ENCODE data around the gene ALPG.
"Not testable (repeated sequence)": the region's sequence is repeated elsewhere in the genome, so short reads cannot be mapped to it uniquely, and the experiment has no call there.

ALPG gene

DNA sequence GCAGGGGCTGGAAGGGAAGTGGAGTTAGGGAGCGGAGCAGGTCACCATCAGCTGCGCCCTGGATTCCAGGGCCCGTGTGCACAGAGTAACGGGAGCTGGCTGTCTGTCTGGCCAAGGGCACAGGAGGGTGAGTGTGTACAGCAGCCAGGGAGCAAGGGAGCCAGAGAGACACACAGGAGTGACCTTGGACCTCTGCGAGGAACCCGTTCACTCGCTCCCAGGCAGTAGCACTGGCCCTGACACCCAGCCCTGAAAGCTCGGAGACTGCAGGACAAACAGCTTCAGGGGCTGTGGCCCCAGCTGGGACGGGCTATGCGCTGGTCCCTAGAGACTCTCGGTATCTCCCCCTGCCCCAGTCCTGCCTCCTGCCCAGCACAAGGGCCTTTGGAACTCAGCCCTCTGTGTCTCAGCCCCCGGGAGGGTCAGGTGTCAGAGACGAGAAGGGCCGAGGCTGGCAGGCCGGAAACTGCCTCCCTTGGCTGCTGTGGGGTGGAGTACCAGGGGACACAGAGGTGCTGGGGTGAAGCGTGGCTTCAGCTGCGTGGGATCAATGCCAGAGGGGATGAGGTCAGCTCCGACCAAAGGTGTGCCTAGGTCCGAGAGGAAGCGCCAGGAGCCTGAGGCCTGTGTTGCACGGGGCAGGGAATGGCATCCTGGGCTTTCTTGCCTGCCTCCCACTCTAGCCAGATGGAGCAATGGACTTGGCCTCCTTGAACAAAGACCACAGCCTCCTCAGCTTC lies 37.2 kb downstream of the ALPG start:
- not testable (repeated sequence) for H3K27me3 ChIP-seq (ENCODE audit: insufficient read depth, poor library complexity, severe bottlenecking); H3K9me3 ChIP-seq (ENCODE audit: severe bottlenecking); DNase-seq (ENCODE audit: low spot score); H3K36me3 ChIP-seq (ENCODE audit: low read depth); H3K27ac ChIP-seq (ENCODE audit: poor library complexity, severe bottlenecking); H3K4me1 ChIP-seq (ENCODE audit: insufficient read depth, poor library complexity, severe bottlenecking); ATAC-seq (ENCODE audit: low read depth); H3K4me3 ChIP-seq (ENCODE audit: severe bottlenecking)

DNA sequence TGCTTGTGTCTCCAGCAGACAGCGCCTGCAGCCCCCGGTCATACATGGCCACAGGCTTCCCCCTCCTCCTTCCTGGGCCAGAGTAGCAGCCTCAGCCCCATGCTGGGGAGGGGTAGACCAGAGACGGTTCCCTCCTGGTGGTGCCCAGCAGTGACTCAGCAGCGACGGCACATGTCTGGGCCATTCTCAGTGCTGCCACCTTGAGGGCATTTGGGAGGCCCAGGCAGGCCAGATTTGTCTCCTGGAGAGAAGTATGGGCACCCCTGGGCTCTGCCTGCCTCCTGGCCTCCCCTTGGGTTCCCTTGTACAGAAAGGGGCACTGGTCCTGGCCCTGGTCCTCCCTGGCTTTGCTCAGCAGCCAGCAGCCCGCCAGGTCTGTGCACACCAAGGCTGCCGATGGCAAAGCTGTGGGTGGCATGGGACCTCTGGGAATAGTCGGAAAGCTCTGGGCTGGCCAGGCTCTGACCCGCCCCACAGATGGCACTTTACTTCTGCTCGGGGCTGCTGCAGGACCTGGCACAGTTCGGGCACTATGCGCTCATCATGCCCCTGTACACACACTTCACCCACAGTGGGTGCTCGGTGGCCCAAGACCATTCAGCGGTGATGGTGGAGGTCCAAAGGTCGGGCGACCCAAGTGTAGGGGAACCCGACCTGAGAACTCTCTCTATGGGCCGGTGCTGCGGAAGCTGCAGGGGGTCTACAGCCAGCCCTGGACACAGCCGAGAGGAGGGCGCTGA lies 37.9 kb downstream of the ALPG start:
- Histone ChIP-seq H3K27ac (ENCODE audit: poor library complexity, severe bottlenecking) (no peak overlapping the region), H3K27me3 (ENCODE audit: insufficient read depth, poor library complexity, severe bottlenecking) (no peaks in the 10 kb centered on the region), H3K36me3 (ENCODE audit: low read depth) (no peaks in the 10 kb centered on the region), H3K4me3 (ENCODE audit: severe bottlenecking) (no peak overlapping the region), H3K4me1 (ENCODE audit: insufficient read depth, poor library complexity, severe bottlenecking) (no peaks in the 10 kb centered on the region), H3K9me3 (ENCODE audit: severe bottlenecking) (no peaks in the 10 kb centered on the region)
- TF ChIP-seq, protein P1, sequence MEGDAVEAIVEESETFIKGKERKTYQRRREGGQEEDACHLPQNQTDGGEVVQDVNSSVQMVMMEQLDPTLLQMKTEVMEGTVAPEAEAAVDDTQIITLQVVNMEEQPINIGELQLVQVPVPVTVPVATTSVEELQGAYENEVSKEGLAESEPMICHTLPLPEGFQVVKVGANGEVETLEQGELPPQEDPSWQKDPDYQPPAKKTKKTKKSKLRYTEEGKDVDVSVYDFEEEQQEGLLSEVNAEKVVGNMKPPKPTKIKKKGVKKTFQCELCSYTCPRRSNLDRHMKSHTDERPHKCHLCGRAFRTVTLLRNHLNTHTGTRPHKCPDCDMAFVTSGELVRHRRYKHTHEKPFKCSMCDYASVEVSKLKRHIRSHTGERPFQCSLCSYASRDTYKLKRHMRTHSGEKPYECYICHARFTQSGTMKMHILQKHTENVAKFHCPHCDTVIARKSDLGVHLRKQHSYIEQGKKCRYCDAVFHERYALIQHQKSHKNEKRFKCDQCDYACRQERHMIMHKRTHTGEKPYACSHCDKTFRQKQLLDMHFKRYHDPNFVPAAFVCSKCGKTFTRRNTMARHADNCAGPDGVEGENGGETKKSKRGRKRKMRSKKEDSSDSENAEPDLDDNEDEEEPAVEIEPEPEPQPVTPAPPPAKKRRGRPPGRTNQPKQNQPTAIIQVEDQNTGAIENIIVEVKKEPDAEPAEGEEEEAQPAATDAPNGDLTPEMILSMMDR (IDR thresholded peaks at IDR 0.05; ENCODE audit: poor library complexity, severe bottlenecking) = peak; percentile 54
- peak; percentile 64 for ATAC-seq (ENCODE audit: low read depth)
- no peak for DNase-seq (ENCODE audit: low spot score)

DNA sequence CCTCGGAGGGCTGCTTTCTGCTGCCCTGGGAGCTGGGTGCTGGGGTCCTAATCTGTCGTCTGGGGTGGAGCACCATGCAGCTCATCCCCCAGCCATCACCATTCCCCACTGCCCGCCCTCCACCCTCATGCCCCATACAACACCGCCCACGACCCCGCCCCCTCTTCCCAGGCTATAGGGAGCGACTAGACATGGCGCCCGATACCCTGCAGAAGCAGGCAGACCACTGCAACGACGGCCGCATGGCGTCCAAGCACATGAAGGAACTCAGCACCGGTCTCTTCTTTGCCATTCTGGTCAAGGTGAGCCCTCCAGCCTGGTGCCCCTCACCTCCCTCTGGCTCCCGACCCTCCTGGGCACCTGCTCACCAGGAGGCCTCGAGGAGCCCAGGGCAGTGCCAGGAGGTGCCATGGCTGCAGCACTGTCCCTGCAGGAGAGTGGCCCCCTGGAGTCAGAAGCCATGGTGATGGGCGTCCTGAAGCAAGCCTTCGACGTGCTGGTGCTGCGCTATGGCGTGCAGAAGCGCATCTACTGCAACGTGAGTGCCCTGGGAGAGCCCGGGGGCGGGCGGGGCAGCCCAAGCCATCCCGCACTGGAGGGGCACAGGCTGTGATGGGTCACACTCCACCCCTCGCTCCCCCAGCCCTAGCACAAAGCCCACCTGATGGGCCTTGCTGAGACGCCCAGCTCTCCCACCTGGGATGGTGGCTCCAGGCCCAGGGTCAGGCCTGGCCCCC lies 38.7 kb downstream of the ALPG start:
- H3K27ac ChIP-seq (ENCODE audit: poor library complexity, severe bottlenecking); ATAC-seq (ENCODE audit: low read depth); H3K27me3 ChIP-seq (ENCODE audit: insufficient read depth, poor library complexity, severe bottlenecking); H3K9me3 ChIP-seq (ENCODE audit: severe bottlenecking); H3K36me3 ChIP-seq (ENCODE audit: low read depth); H3K4me1 ChIP-seq (ENCODE audit: insufficient read depth, poor library complexity, severe bottlenecking); DNase-seq (ENCODE audit: low spot score); H3K4me3 ChIP-seq (ENCODE audit: severe bottlenecking): not testable (repeated sequence)

DNA sequence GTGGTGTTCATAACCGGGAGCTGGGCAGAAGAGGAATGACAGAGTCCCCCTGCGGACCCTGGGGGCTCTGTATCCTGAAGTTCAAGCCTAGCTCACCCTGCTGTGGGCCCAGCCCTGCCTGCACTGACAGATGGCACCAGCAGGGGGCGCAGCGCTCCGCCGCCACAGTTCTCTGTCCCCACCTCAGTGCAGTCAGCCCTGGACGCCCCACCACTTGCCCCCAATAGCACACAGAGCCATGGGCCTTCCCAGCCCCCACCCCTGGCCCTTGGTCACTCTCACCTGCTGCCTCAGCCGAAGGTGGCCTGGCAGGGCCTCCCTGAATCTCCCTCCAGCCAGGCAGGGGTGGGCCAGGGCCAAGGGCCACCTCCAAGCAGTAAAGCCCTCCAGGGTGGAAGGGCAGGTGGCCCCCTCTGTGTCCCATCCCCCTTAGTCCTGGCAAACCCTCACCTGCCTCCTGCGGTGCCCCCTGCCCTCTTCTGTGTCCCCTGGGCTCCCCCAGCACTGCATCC lies 39.7 kb downstream of the ALPG start:
- H3K27me3 ChIP-seq (ENCODE audit: insufficient read depth, poor library complexity, severe bottlenecking); H3K4me3 ChIP-seq (ENCODE audit: severe bottlenecking); H3K36me3 ChIP-seq (ENCODE audit: low read depth); DNase-seq (ENCODE audit: low spot score); H3K27ac ChIP-seq (ENCODE audit: poor library complexity, severe bottlenecking); ATAC-seq (ENCODE audit: low read depth); H3K9me3 ChIP-seq (ENCODE audit: severe bottlenecking); H3K4me1 ChIP-seq (ENCODE audit: insufficient read depth, poor library complexity, severe bottlenecking): not testable (repeated sequence)
- TF ChIP-seq, protein P1 (IDR thresholded peaks at IDR 0.05; ENCODE audit: poor library complexity, severe bottlenecking) = peak; percentile 34

DNA sequence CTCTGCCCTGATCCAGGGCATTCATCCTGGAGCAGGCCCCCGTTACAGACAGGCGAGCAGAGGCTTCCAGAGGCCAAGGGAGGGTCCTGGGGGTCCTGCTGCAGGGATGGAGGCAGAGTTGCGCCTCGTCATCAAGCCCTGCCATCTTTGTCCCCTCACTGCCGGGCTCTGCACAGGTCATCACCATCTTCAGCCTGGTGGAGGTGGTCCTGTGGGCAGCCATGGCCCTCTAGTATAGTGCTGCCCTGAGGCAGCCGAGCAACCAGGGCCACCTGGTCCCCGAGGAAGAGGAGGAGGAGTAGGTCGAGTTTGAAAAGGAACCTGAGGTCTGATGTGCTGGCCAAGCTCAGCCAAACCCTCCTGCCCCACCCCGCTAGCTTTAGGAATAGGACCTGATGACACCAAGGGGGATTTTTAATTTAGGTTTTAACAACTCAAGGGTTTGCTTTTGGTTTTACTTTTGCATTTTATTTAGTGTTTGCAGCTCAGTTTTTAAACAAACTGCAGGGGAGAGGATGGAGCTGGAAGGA lies 40.5 kb downstream of the ALPG start:
- DNase-seq (ENCODE audit: low spot score) = no peak
- no peaks in the 10 kb centered on the region for H3K36me3 ChIP-seq (ENCODE audit: low read depth)
- no peaks in the 10 kb centered on the region for H3K27me3 ChIP-seq (ENCODE audit: insufficient read depth, poor library complexity, severe bottlenecking)
- no peaks in the 10 kb centered on the region for H3K4me1 ChIP-seq (ENCODE audit: insufficient read depth, poor library complexity, severe bottlenecking)
- ATAC-seq (ENCODE audit: low read depth) = no peak
- no peaks in the 10 kb centered on the region for H3K9me3 ChIP-seq (ENCODE audit: severe bottlenecking)
- no peak overlapping the region for H3K4me3 ChIP-seq (ENCODE audit: severe bottlenecking)
- TF ChIP-seq, protein P1 (IDR thresholded peaks at IDR 0.05; ENCODE audit: poor library complexity, severe bottlenecking) = no peak
- no peak overlapping the region for H3K27ac ChIP-seq (ENCODE audit: poor library complexity, severe bottlenecking)

All from RWPE2 (cell line).